Activated CD8-positive, alpha-beta memory T cell treated with anti-CD3 and anti-CD28 coated beads for 36 hours (primary cell): ENCODE results near the gene RAPGEF6. TPM values are rescaled to one million over a fixed set of nuclear protein-coding genes. Genes with fewer than 3 reads are reported as not detected.
"Not testable (repeated sequence)": the region's sequence is repeated elsewhere in the genome, so short reads cannot be mapped to it uniquely, and the experiment has no call there.

ENCODE experiments used
- CTCF ChIA-PET: fragments of 350-600 bp; sonication (Branson Sonifier 250); formaldehyde crosslinking; loops from one replicate; lab custom pipeline; 2021; ENCODE audit warnings: antibody characterized with exemption; lab: Charles Lee
- POLR2A ChIA-PET: fragments of 350-600 bp; sonication (Branson Sonifier 250); formaldehyde crosslinking; loops from one replicate; lab custom pipeline; 2021; ENCODE audit warnings: antibody characterized with exemption; lab: Charles Lee
- total RNA-seq, 2 experiments: library from RNA; stranded (reverse); gene quantifications; one replicate each; pipeline ENCODE4 v1.2.3, GENCODE V29; 2021

The RAPGEF6 gene
- total RNA-seq, 2 experiments from 2014 or later: 23.2 to 24.4 TPM

DNA sequence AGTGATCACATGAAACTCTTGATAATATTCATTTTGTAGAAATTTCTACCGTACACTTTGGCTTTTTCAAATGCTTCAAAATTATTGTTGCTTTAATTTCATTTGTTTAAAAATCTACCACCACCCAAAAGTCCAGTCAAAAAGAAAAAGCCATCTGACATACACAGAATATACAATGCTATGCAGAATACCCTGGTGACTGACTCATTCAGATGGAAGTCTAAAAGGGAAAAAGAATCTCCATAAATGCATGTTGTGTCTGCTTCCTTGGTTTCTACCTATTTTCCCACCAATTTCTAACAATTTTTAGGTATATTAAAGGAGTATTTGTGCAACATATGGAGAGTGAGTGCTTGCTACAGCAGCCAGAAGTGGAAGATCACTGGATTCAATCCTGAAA is 9.3 kb upstream of the RAPGEF6 start:
- CTCF ChIA-PET: no interaction called here

DNA sequence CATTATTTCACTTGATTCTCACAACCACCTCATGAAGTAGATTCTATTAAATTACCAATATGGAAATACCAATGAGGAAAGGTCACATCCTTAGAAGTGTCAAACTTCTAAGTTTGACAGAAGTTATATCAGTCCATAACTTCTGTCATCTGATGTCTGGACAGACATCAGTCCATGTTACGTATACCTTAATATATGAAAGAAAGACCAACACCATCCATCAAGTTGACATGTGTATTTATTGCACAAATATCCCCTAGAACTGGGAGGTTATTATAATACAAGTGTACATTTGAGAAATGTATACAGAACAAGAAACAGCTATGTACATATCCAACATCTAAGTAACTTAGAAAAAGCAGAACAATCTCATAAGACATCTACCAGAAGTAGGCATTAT is 6.5 kb upstream of the RAPGEF6 start:
- ChIA-PET CTCF (no interaction called here), POLR2A (no interaction called here)

More for the DNA sequence above, 9.3 kb upstream of the RAPGEF6 start:
- POLR2A ChIA-PET: no interaction called here

DNA sequence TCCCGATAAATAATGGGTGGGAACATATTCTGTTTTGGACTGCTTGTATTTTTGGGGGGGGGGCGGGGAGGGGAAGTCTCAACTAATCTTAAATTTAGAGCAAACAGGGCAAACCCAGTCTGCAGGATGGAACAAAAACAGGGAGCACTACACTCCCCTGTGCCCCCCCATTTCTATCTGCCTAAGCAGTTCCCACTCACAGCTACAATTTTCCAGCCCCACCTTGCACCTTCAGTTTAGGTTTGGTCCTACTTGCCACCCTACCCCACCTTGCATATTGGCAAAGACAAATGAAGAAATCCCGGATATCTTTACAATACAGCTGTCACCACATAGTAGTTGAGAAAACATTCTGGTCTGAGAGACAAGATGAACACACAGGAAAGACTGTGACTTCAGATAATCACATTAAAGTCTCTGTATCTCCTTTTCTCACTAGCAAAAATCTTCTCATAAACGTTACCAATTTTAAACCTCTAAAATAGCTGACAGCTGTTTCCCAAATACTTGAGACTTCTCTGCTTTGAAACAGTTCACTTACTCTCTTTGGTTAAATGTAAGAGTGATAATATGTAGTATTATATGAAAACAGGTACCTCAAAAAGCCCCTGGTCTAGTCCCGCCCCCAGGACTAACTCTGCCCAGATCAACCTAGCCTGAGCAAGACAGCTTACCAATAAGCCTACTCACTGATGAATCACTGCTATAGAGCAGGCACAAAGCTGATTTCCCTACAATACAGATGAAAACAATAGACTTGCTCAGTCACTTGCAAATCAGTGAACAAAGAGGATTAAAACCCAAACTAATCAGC is 5.2 kb upstream of the RAPGEF6 start:
- POLR2A ChIA-PET: interaction anchor here (0.5 to 0.6 kb wide), 2 partner anchors 10 to 378 kb away, joined by 4 to 6 read pairs; no protein-coding TSS in a partner anchor
- CTCF ChIA-PET: no interaction called here

DNA sequence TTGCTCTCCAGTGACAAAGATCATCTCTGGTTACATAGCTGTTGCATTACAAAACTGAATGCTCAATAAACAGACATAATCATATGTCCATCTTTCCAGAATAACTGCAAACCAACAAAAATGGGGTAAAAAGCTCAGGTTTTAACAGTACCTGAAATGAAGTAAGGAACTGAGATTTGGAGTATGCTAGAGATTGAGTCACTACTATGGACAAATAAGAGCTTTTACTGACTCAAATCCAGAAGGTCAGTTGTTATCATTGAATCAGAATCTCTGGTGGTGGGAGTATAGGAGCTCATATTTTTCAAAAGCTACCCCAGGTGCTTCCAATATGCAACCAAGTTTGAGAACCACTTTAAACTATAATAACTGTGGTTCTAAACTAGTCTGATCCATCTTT is 4.1 kb upstream of the RAPGEF6 start:
- ChIA-PET POLR2A (no interaction called here), CTCF (no interaction called here)

DNA sequence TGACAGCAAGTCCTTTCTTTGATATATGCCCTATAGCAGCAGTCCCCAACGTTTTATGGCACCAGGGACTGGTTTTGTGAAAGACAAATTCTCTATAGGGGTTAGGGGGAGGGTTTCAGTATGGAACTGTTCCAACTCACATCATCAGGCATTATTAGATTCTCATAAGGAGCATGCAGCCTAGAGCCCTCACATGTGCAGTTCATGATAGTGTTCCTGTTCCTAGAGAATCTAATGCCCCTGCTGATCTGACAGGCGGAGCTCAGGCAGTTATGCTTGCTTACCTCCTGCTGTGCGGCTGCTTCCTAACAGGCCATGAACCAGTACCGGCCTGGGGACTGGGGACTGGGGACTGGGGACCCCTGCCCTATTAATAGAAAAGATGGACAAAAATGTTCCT is 2.7 kb upstream of the RAPGEF6 start:
- ChIA-PET CTCF (no interaction called here), POLR2A (interaction anchor here (0.7 kb wide), 1 partner anchor 48 kb away, joined by 3 read pairs; no protein-coding TSS in a partner anchor)

DNA sequence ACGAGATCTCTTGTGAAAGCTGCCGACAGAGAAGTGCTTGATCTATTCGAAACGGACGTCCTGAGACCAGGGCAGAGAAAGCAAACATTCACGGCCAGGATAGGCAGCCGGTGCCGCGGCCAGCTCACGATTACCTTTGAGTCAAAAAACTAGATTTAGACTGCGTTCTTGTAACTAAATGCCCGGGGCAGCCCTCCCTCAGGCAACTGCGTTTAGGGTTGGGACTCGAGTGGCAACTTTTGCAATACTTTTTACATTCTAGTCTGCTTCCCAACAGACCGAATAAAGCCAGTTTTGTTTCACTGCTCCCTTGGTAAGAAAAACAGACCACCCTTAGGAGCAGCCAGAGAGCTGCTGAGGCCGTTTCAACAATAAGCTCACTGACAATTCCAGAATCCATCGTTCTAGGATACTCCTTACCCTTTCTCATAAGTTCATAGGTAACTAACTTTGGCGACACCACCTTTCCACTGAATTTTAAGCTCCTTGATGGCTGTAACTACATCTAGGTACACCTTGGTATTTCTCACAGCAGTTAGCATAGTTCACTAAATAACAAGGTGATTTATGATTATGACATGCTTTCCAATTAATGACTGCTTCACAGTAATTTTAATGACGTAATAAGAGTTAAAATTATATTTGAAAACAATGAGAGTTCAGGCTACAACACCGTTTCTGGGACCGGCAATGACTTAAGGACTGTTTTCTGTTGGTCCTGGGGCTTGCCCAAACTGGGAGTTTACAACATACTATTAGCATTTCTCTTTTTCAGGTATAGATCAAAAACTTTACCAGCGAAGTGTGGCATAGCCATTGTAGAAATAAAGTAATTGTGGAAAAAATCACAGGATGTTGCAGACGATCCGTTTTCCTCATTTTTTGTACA is 899 bp upstream of the RAPGEF6 start:
- ChIA-PET CTCF (no interaction called here), POLR2A (interaction anchor here (0.6 to 0.8 kb wide), 4 partner anchors 26 to 159 kb away, joined by 3 to 5 read pairs (median 3); no protein-coding TSS in a partner anchor)

DNA sequence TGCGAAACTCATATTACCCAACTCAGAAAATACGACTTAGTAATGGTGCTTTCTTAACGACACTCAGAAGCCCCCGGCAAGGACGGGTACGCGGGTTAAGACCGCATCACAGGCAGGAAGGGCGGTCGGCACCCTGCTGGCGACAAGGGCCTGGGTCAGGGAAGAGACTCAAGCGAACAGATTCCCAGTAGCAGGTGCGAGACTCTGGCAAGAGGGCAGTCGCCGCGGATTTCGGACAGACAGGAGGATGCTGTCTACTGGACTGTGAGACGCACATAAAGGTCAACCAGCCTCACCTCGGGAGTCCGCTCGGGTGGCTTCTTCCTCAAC is 398 bp downstream of the RAPGEF6 start:
- POLR2A ChIA-PET: no interaction called here
- CTCF ChIA-PET: no interaction called here

DNA sequence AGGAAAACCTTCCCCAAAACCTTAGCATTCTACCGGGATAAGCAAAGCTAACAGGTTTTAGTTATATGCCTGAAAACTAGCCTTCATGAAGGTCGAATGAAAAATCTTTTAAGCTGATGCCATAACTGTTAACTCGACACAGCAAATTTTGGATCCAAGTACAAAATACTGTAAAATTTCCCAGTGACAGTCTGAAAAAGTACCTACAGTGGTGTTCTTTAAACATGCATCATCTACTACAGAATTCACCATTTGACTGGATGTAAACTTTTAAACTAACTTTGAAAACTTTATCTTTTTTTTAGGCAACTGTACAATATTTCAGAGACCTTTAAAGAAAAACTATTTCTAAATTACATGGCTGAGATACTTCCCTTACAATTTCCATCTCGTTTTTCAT is 791 bp downstream of the RAPGEF6 start:
- POLR2A ChIA-PET: no interaction called here
- CTCF ChIA-PET: no interaction called here

DNA sequence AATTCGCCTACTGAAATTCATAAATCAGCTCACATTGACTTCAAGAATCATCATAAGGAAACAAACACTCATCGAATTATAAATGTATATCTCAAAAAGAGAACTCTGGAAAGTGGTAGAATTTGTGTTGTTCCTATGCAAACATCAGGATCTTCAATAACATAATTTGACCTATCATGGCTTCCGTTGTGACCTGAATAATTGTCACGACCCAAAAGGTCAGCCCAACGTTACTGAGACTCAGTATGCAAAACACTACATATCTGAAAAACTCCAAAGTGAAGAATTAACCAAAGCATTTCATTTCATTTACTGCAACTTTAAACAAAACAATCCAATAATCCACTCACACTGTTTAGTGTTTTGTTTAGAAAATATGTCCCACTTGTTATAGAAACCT is 1.2 kb downstream of the RAPGEF6 start:
- ChIA-PET CTCF (no interaction called here), POLR2A (no interaction called here)

DNA sequence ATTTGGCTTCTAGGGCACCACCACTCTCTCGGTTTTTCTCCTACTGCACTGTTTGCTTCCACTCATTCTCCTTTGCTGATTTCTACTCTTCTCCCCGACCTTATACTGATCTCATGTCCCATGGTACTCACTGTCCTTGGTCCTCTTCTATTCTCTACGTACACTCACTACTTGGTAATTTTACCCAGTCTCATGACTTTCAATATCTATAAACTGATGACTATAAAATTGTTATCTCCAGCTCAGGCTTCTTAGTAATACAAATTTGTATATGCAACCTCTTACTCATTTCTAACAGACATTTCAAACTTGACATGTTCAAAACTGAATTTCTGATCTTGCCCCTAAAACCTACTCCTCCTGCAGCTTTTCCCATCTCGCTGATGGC is 4.1 kb downstream of the RAPGEF6 start:
- CTCF ChIA-PET: interaction anchor here (1.3 kb wide), 1 partner anchor 166 kb away, joined by 3 read pairs; the partner anchor contains the start of gene FNIP1
- POLR2A ChIA-PET: no interaction called here

DNA sequence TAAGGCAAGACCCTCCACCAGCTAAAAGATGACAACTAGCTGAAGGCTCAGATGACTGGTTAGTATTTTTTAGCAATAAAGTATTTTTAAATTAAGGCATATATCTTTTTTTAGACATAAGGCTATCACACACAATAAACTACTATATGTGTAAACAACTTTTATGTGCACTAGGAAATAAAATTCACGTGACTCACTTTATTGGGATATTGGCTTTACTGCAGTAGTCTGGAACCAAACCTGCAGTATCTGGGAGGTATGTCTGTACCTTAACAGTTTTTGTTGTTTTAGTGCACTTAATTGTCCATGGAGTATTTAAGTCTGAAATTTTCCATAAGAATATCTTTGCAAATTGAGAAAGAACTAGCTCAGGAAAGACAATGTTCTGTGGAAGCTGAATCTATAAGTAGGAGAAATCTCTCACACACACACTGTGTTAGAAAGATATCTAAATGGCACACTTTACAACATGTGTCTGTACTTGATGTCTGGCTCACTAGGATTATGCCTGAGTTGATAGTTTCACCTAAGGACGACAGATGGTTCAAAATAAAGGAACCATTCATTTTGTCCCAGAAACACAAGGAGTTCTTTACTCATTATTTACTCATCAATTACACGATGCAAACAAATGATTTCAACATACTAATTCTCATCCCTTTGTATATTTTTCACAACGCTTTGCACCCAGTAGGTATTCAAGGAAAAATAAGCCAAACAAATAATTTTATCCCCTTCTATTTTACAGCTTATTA is 4.6 kb downstream of the RAPGEF6 start:
- POLR2A ChIA-PET: interaction anchor here (0.6 kb wide), 1 partner anchor 10 kb away, joined by 4 read pairs; no protein-coding TSS in a partner anchor
- CTCF ChIA-PET: interaction anchor here (0.9 to 1.3 kb wide), 2 partner anchors 41 to 167 kb away, joined by 3 read pairs; partner anchors contain the start of gene FNIP1

DNA sequence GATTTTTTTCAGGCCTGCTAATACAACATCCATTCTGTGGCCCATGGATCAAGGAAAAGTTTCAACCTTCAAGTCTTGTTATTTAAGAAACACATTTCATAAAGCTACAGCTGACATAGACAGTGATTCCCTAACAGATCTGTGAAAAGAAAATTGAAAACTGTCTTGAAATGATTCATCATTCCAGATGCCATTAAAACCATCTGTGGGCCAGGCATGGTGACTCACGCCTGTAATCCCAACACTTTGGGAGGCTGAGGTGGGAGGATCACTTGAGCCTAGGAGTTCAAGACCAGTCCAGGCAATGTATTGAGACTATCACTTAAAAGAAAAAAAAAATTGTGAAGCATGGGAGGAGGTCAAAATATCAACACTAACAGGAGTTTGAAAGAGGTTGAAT is 6.0 kb downstream of the RAPGEF6 start:
- ChIA-PET POLR2A (no interaction called here), CTCF (no interaction called here)

DNA sequence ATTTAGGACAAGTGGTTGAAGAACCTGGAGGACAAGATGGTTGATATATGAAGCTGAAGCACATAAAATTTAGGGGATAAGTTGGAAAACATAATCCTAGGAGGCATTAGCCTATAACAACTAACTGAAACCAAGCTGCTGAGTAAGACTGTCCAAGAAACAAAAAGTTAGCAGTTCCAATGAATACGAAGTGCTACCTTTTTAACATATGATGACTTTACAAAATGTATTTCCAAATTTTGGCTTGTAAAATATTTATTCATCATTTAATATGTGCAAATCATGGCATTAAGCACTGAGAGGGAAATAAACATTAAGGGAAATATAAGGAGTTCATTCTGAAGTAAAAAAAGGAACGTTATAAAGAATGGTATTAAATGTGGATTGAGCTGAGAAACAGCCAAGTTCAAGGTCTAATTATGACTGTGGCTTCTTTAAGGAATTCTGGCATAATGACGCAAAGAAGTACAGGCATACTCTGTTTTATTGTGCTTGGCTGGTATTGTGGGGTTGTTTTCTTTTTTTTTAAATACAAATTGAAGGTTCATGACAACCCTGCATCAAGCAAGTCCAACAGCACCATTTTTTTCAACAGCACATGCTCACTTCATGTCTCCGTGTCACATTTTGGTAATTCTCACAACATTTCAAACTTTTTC is 7.7 kb downstream of the RAPGEF6 start:
- POLR2A ChIA-PET: no interaction called here

DNA sequence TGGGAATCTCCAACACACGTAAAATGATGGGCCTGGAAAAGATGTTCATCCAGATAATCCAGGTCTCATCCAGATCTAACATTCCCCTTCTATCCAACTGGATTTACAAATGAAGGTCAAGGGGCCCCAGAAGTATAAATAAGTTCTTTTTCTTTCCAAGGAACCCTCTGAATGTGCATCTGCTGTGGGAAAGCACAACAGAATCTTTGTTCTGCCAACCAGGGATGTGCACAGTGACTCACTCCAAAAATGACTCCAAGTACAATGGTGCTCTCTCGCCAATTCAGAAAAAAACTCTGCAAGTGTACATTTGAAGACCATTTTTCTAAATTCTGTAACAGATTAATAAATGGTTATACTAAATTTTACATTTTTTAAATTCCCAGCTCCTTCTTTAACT is 12.4 kb downstream of the RAPGEF6 start:
- ChIA-PET CTCF (no interaction called here), POLR2A (no interaction called here)

More for the DNA sequence above, 7.7 kb downstream of the RAPGEF6 start:
- CTCF ChIA-PET: no interaction called here

DNA sequence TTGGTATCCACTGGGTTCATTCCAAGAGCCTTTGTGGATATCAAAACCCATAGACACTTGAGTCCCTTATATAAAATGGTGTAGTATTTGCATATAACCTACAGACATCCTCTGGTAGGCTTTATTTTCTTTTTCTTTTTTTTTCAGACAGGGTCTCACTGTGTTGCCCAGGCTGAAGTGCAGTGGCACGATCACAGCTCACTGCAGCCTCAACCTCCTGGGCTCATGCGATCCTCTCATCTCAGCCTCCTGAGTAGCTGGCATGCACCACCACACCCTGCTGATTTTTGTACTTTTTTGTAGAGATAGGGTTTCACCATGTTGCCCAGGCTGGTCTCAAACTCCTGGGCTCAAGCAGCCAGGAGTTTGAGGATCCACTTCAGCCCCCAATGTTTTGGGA is 13.9 kb downstream of the RAPGEF6 start:
- CTCF ChIA-PET, POLR2A ChIA-PET: not testable (repeated sequence)

DNA sequence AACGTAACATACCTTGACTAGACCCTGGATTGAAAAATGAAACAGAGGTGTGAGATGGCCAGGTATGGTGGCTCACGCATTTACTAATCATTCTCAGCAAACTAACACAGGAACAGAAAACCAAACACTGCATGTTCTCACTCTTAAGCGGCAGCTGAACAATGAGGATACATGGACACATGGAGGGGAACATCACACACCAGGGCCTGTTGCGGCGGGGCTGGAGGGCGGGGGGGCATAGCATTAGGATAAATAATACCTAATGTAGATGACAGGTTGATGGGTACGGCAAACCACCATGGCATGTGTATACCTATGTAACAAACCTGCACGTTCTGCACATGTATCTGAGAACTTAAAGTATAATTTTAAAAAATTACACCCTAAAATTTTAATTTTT is 15.9 kb downstream of the RAPGEF6 start:
- ChIA-PET CTCF (interaction anchor here (1.2 kb wide), 1 partner anchor 30 kb away, joined by 4 read pairs; no protein-coding TSS in a partner anchor), POLR2A (no interaction called here)

DNA sequence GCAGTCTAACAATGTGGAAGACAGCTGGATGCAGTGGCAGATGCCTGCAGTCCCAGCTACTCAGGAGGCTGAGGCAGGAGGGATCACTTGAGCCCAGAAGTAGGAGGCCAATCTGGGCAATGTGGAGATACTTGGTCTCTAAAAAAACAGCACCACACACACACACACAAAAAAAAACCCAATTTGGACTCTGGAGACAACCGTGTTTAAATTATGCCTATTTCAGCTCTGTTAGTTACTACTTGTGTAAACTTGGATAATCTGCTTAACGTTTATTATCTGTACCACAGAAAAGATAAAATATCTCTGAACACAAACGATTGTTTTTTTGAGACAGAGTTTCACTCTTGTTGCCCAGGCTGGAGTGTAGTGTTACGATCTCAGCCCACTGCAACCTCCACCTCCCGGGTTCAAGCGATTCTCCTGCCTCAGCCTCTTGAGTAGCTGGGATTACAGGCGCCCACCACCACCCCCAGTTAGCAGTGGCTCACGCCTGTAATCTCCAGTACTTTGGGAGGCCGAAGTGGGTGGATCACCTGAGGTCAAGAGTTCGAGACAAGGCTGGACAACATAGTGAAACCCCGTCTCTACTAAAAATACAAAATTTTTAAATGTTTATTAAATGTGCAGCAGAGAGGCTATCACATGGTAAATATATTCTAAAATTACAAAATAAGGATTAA is 17.7 kb downstream of the RAPGEF6 start:
- ChIA-PET POLR2A (no interaction called here), CTCF (interaction anchor here (0.9 kb wide), 1 partner anchor 28 kb away, joined by 3 read pairs; no protein-coding TSS in a partner anchor)

DNA sequence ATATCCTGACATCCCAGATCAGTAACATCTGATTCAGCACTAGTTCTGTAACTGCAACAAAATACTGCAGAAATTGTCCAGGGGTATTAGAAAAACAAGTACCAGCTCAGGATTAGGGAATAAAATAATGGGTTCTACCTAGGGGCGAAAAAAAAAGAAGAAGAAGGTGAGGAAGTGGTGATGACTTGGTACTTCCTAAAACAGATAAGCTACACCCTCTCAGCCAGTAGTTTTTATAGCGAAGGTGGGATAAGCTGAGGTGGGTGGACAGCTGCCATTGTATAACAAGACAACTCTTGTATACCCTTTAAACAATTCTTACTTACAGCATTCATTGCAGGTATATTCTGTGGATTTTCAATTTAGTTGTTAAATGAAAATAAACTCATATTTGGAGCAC is 19.1 kb downstream of the RAPGEF6 start:
- POLR2A ChIA-PET: no interaction called here
- CTCF ChIA-PET: interaction anchor here (0.7 kb wide), 1 partner anchor 168 kb away, joined by 3 read pairs; no protein-coding TSS in a partner anchor
